GM12892 (cell line): Measurements from ENCODE around the gene CCNL2.

ENCODE experiments used
- POLR2A ChIP-seq: IDR thresholded peaks from 2 replicates; pipeline ENCODE4 v1.6.1; 2011; ENCODE audit warnings: low read depth, low read length, control low read depth
- POLR2AphosphoS5 ChIP-seq: IDR thresholded peaks from 2 replicates; pipeline ENCODE4 v1.6.1; 2011; ENCODE audit warnings: low read depth, low read length, control low read depth

GRCh38 chr1:1431845-1432273, 32.7 kb upstream of the CCNL2 start:
- TF ChIP-seq POLR2AphosphoS5, result no peak
- TF ChIP-seq POLR2A, result no peak
